GM12873 (cell line): ENCODE results near the gene ACADSB.

ENCODE experiments used
- CTCF ChIP-seq: IDR thresholded peaks from 2 replicates; pipeline ENCODE4 v1.5.1; 2012; ENCODE audit warnings: low read depth, mild to moderate bottlenecking, moderate library complexity, low read length, control low read depth; ENCODE audit not compliant: insufficient read depth; ENCODE audit errors: missing control alignments

The ACADSB gene

GRCh38 chr10:123062726-123063125, 53.9 kb downstream of the ACADSB start:
- no peak for TF ChIP-seq CTCF

GRCh38 chr10:123068087-123068853, 59.5 kb downstream of the ACADSB start:
- TF ChIP-seq CTCF: no peak

- no peak for TF ChIP-seq CTCF
These were observed 60.6 kb downstream of the ACADSB start for GRCh38 chr10:123069246-123069986.

- no peak for TF ChIP-seq CTCF
These were observed 64.4 kb downstream of the ACADSB start for GRCh38 chr10:123073187-123073586.

- no peak for TF ChIP-seq CTCF
These were observed 65.4 kb downstream of the ACADSB start for GRCh38 chr10:123074215-123074614.

GRCh38 chr10:123081896-123082295, 73.1 kb downstream of the ACADSB start:
- TF ChIP-seq CTCF: no peak

GRCh38 chr10:123083811-123084210, 75.0 kb downstream of the ACADSB start:
- TF ChIP-seq CTCF: no peak
